Muscle of leg (tissue), 11 donors: ENCODE measurements around the gene ITPR2. TPM values are rescaled to one million over a fixed set of nuclear protein-coding genes. Genes with fewer than 3 reads are reported as not detected.
"Not testable (repeated sequence)": the region's sequence is repeated elsewhere in the genome, so short reads cannot be mapped to it uniquely, and the experiment has no call there.

Experiments
- DNase-seq: peaks from one replicate; pipeline ENCODE4 v3.0.0; 2013
- H3K27ac ChIP-seq: one replicate; pipeline ENCODE4 v1.5.1; 2013; ENCODE audit warnings: mild to moderate bottlenecking, low read length, control low read depth
- H3K27me3 ChIP-seq: one replicate; pipeline ENCODE4 v1.6.1; 2013; ENCODE audit warnings: low read length; ENCODE audit not compliant: control insufficient read depth, insufficient read depth
- H3K36me3 ChIP-seq: one replicate; pipeline ENCODE4 v1.6.1; 2013; ENCODE audit warnings: low read length; ENCODE audit not compliant: control insufficient read depth, insufficient read depth
- H3K4me1 ChIP-seq: one replicate; pipeline ENCODE4 v1.6.1; 2013; ENCODE audit warnings: low read length; ENCODE audit not compliant: control insufficient read depth, insufficient read depth
- H3K4me3 ChIP-seq: one replicate; pipeline ENCODE4 v1.5.1; 2013; ENCODE audit warnings: low read length, control low read depth
- H3K9me3 ChIP-seq: replicated peaks from 2 replicates; pipeline ENCODE4 v1.6.1; 2013; ENCODE audit warnings: low read depth, low read length; ENCODE audit not compliant: control insufficient read depth
- WGBS: methylation state at CpG from one replicate; pipeline ENCODE4 v1.1.5; 2013; ENCODE audit warnings: missing lambda C conversion rate; ENCODE audit not compliant: insufficient coverage; 5-methylcytosine and 5-hydroxymethylcytosine counted together
- polyA plus RNA-seq, 8 donors: library from polyadenylated mRNA; unstranded; fragments of 120-200 nt; gene quantifications; one replicate each; pipeline versions ENCODE4 v1.2.1 to v1.2.3, GENCODE V29; 2013; ENCODE audit warnings: inconsistent platforms in 1 of 8, low replicate concordance in 1 of 8; ENCODE audit not compliant: insufficient read length in 8 of 8, insufficient read depth in 1 of 8
- total RNA-seq: library from RNA; stranded (reverse); fragments of 120-200 nt; gene quantifications from one replicate; pipeline ENCODE4 v1.2.4, GENCODE V29; 2013

Gene ITPR2
- total and polyA plus RNA-seq, 9 donors, result 1.9 to 5.8 (median 3.5) TPM

DNA sequence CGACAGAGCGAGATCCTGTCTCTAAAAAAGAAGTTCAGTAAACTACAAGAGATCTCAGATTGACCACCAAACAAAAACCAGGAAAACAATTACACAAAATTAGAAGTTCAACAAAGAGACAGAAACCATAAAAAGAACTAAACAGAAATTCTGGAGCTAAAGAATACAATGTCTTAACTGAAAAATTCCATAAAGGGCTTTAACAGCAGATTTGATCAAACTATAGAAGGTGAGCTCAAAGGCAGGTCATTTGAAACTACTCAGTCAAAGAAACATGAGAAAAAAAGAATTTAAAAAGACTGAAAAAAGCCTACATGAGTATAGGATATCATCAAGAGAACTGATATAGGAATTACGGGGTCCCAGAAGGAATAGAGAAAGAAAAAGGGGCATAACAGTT, 71.2 kb downstream of the ITPR2 start:
- H3K4me1 ChIP-seq, result no peaks in the 10 kb centered on the region
- DNase-seq, result no peak
- WGBS, result no CpG with 5 or more reads among the region's 3 CpGs
- H3K4me3 ChIP-seq, result no peak overlapping the region
- H3K9me3 ChIP-seq, result peaks cover 13% of the 10 kb centered on the region
- no peak overlapping the region for H3K27ac ChIP-seq
- H3K36me3 ChIP-seq, result no peaks in the 10 kb centered on the region
- no peaks in the 10 kb centered on the region for H3K27me3 ChIP-seq

GRCh38 chr12:26760657-26761293, 72.2 kb downstream of the ITPR2 start:
- WGBS, result 82% methylated on average over 1 of the region's 3 CpGs
- H3K27ac ChIP-seq, result no peak overlapping the region

DNA sequence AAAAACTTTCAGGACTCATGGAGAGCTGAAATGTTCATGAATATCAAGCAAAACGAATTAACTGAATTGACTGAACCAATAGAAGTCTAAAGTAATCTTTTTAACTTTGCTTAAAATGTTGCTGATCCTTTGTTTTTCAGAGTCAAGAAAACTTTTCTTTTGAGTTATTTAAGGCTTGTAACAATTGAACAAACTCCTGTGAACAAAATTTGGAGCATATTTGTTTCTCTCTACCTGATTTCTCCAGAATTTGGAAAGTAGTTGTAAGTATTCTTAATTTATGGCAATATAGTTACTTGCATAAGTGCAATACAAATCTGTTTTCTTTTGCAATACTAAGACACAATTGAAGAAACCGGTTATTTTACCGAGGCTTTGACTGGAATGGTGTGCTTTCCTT, 77.6 kb downstream of the ITPR2 start:
- H3K36me3 ChIP-seq, H3K27ac ChIP-seq, DNase-seq, H3K27me3 ChIP-seq, H3K4me1 ChIP-seq, H3K4me3 ChIP-seq: not testable (repeated sequence)
- peaks cover 10% of the 10 kb centered on the region for H3K9me3 ChIP-seq
- WGBS, result no CpG with 5 or more reads among the region's 3 CpGs

More at GRCh38 chr12:26760657-26761293, 72.2 kb downstream of the ITPR2 start:
- DNase-seq, result no peak
- Histone ChIP-seq H3K36me3 (no peaks in the 10 kb centered on the region), H3K4me1 (no peaks in the 10 kb centered on the region), H3K4me3 (no peak overlapping the region), H3K27me3 (no peaks in the 10 kb centered on the region), H3K9me3 (peaks cover 16% of the 10 kb centered on the region)

DNA sequence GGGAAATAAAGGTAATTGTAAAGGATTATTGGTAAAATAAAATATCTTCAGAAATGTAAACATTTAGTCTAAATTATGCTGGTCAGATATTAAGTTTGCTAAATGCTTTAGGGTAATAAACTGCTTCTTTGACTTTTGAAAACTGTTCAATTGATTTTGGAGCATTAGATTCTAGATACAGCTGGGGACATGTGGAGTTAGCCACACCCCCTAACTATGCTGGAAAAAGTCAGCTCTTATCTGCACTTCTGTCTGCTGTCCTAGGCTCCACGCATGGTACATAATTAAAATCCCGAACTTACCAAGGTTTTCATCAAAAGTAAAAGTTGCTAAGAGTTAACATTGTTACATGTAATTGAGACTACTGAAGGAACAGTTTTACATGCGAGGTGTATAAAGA, 78.8 kb downstream of the ITPR2 start:
- Histone ChIP-seq H3K9me3 (peaks cover 10% of the 10 kb centered on the region), H3K4me1 (no peaks in the 10 kb centered on the region), H3K27ac (no peak overlapping the region), H3K4me3 (no peak overlapping the region), H3K27me3 (no peaks in the 10 kb centered on the region), H3K36me3 (no peaks in the 10 kb centered on the region)
- WGBS, result 100% methylated on average over 1 of the region's 3 CpGs
- DNase-seq, result no peak

DNA sequence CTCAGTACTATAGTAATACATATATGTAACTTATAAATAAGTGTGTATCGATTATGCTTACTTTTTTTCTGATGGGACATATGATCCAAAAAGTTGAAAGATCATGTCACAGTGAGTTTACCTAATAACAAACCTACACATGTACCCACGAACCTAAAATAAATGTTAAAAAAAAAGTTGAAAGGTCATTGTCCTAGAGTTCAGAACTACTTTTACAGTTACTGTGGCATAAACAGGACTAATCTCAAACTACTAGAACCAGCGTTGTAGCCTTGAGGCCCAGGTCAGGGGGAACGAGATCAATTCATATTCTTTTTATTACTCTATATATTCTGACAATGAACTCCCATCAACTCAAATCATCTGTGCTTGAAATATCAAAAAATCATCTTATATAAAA, 81.8 kb downstream of the ITPR2 start:
- Histone ChIP-seq H3K36me3 (no peaks in the 10 kb centered on the region), H3K27me3 (no peaks in the 10 kb centered on the region), H3K27ac (no peak overlapping the region), H3K4me1 (no peaks in the 10 kb centered on the region), H3K4me3 (no peak overlapping the region), H3K9me3 (peaks cover 8% of the 10 kb centered on the region)
- no peak for DNase-seq
- 75% methylated on average over 2 of the region's 4 CpGs for WGBS

GRCh38 chr12:26750531-26751175, 82.3 kb downstream of the ITPR2 start:
- Histone ChIP-seq H3K27me3 (no peaks in the 10 kb centered on the region), H3K36me3 (no peaks in the 10 kb centered on the region), H3K9me3 (peaks cover 6% of the 10 kb centered on the region), H3K4me1 (no peaks in the 10 kb centered on the region), H3K27ac (no peak overlapping the region), H3K4me3 (no peak overlapping the region)
- DNase-seq, result no peak
- WGBS, result no CpG with 5 or more reads among the region's 7 CpGs

- Histone ChIP-seq H3K4me1 (no peaks in the 10 kb centered on the region), H3K36me3 (no peaks in the 10 kb centered on the region), H3K9me3 (no peaks in the 10 kb centered on the region), H3K4me3 (no peak overlapping the region), H3K27ac (no peak overlapping the region), H3K27me3 (no peaks in the 10 kb centered on the region)
- DNase-seq, result no peak
Measured at GRCh38 chr12:26749781-26750180, 83.2 kb downstream of the ITPR2 start.

DNA sequence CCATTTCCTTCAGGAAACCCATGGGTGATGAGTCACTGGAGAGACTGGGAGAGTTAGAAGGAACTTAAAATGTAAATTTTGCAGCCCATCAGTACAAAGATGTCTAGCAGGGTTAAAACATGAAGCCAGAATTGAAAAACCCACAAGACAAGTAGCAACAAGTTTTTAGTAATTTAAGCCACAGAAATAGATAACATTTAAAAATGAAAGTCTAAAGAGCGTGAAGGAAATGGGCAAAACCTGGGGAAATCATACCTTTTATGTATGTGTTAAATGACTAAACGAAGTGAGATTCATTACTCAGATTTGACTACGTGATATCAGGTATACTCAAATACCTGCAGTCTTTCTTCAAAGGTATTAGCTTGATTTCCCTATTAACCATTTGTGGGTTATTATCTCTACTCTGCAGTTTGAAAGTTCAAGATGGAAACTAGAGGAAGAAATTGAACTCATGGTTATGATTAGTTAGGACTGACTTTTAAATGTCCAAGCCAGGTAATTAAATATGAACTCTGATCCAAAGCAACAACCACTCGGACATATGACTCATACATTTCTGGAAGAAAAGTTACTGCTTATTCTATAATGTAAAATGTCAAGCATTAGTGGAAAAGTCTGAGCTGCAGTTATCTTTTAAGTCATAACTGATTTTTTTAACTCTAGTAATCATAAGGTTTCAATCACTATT, 84.1 kb downstream of the ITPR2 start:
- H3K9me3 ChIP-seq, result no peaks in the 10 kb centered on the region
- H3K27ac ChIP-seq, result no peak overlapping the region
- DNase-seq, result no peak
- H3K4me3 ChIP-seq, result no peak overlapping the region
- H3K27me3 ChIP-seq, result no peaks in the 10 kb centered on the region
- H3K36me3 ChIP-seq, result no peaks in the 10 kb centered on the region
- H3K4me1 ChIP-seq, result no peaks in the 10 kb centered on the region
- WGBS, result no CpG with 5 or more reads among the region's 4 CpGs

GRCh38 chr12:26748412-26748740, 84.6 kb downstream of the ITPR2 start:
- WGBS, result no CpG with 5 or more reads among the region's 2 CpGs
- H3K9me3 ChIP-seq, result no peaks in the 10 kb centered on the region
- DNase-seq, result no peak
- H3K36me3 ChIP-seq, result no peaks in the 10 kb centered on the region
- no peaks in the 10 kb centered on the region for H3K4me1 ChIP-seq
- no peak overlapping the region for H3K4me3 ChIP-seq
- no peaks in the 10 kb centered on the region for H3K27me3 ChIP-seq
- H3K27ac ChIP-seq, result no peak overlapping the region

DNA sequence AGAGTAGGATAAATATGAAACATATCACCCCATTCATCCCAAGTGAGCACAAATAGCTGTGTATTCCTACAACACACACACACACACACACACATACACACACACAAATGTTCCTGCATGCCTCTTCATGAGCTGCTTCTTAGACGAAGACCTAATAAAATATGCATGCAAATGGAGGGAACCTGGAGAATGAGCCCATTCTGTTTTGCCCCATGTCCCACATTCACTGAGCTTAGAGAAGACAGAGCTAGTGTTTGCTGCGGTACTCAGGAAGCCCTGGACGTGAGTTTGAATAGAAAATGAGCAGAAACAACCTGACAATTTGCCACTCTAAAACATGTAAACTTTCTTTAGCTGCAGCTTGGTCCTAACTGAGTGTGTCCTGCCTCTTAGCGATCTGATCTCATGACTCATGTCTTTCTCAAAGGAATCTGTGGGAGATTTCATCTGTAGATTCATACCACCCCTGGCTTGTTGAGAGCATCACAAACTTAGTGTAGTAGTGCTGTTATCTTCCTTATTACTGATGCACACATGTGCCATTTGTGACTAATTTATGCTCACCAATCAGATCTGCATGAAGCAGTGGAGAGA, 86.8 kb downstream of the ITPR2 start:
- no peaks in the 10 kb centered on the region for H3K36me3 ChIP-seq
- no peak overlapping the region for H3K4me3 ChIP-seq
- H3K9me3 ChIP-seq, result no peaks in the 10 kb centered on the region
- WGBS, result 75% methylated on average over 2 of the region's 4 CpGs
- no peaks in the 10 kb centered on the region for H3K4me1 ChIP-seq
- no peak for DNase-seq
- H3K27ac ChIP-seq, result no peak overlapping the region
- H3K27me3 ChIP-seq, result no peaks in the 10 kb centered on the region
